Activated effector memory CD4-positive, alpha-beta T cell treated with anti-CD3 and anti-CD28 coated beads, Interleukin-2, amount 50 U/mL, for 16 hours (primary cell): ENCODE data around the gene QSOX2.

ENCODE experiments used
- DNase-seq: peaks from one replicate; pipeline ENCODE4 v3.0.0-alpha.2; 2020

Gene QSOX2

GRCh38 chr9:136264441-136265405 is 19.1 kb upstream of the QSOX2 start:
- DNase-seq: no peak

- DNase-seq: no peak
These were observed 18.4 kb upstream of the QSOX2 start for GRCh38 chr9:136264031-136264430.

DNA sequence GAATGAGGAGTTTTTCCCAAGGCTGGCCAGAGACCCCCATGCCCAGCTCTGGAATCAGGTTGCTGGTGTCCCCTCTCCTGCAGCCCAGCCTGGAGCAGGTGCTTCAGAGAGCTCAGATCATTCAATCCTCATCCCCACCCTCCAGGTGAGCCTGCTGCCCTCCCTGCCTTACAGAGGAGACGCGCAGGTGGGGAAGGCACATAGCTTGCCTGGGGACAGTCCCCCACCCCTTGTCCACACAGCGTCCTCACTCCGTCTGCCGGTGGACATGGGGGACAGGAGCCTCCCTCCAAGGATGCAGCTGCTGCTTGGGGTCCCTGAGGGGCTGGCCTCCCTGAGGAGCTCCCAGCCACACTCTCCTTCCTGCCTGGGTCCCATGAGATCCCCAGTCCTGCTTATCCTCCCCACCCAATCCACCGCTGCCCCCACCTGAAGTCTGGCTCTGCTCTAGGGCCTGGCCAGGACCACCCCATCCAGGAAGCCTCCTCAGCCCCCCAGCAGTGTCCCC is 17.1 kb upstream of the QSOX2 start:
- no peak for DNase-seq

GRCh38 chr9:136261686-136262430 is 16.2 kb upstream of the QSOX2 start:
- DNase-seq: no peak

DNA sequence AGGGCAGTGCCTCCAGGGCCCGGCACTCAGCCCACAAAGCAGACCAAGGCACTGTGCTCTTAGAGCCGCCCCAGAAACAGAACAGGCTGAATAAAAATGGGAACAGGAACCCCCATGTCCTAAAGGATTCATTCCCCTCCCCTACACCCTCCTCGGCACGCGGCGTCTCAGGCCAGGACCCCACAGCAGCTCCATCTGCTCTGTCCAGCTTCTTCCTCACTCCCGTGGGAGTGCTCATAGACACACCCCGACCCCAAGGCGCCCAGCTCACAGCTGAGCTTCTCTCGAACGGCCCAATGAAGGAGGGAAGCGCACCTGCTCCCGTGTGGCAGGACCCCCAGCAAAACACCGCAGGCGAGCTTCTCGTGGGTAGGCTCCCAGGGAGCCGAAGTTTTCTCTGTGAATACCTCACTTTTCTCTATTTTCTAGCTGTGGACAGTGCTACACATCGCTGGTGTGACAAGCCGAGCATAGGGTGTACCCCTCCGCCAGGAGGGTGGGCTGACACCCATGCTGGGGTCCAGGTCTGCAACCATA is 15.4 kb upstream of the QSOX2 start:
- no peak for DNase-seq

DNA sequence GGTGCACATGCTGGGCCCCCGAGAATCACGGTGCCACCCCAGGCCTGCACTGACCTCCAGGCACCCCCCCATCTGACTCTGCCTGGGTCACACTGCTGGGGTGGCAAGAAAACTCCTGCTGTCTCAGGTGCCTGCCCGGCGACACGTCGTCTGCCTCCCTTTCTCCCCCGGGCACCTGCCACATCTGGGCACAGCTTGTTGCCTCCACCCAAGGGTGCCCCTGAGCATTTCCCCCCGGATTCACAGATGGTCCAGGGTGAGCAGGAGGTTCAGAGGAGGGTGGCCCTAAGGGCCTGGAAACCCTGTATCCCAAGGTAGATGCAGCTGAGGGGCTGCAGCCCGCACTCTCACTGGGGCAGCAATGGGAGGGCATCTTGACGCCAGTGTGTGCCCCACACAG is 14.9 kb upstream of the QSOX2 start:
- no peak for DNase-seq

- DNase-seq: no peak
These were observed 14.2 kb upstream of the QSOX2 start for GRCh38 chr9:136259836-136260235.

DNA sequence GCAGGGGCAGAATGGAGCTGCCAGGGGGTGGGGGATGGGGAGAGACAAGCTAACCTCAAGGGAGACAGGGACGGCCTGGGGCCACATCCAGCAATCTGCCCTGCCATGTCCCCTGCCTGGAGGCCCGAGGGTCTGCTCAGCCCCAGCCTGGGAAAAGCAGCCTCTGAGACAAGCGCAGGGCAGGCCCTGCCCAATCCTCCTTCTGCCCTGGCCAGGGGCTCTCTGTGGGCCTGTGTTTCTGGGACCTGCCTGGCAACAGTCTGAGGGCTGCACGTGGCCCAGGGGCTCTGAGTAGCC is 13.9 kb upstream of the QSOX2 start:
- no peak for DNase-seq

DNA sequence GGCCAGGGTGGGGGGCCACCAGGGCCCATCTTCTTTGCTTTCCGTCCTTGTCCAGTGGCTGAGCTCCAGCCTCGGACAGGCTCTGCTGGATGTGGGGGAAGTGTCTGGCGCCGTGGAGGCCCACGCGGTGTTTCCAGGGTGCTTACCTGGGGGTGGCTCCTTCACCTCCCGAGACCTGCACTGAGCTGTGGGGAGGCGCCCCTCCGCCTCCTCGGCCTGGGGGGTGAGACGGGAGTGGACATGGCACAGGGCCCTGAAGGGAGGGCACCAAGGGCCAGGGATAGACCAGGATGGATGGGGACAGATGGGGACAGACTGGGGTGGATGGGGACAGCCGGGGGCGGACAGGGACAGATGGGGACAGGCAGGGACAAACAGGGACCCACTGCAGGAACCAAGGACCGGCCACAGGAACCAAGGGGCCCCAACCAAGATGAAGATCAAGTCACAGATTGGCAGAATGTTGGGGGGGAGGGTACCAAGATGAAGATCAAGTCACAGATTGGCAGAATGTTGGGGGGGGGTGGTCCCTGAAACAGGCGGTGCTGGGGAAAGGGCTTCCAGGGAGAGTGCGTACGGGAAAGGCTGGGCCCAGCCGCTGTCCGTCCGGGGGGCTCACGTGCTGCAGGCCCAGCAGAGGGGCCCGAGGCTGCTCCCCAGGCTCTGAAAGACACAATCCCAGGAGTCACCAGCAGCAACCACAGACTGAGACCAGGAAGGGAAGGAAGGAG is 13.3 kb upstream of the QSOX2 start:
- DNase-seq: no peak

GRCh38 chr9:136258299-136258625 is 12.7 kb upstream of the QSOX2 start:
- DNase-seq: no peak

DNA sequence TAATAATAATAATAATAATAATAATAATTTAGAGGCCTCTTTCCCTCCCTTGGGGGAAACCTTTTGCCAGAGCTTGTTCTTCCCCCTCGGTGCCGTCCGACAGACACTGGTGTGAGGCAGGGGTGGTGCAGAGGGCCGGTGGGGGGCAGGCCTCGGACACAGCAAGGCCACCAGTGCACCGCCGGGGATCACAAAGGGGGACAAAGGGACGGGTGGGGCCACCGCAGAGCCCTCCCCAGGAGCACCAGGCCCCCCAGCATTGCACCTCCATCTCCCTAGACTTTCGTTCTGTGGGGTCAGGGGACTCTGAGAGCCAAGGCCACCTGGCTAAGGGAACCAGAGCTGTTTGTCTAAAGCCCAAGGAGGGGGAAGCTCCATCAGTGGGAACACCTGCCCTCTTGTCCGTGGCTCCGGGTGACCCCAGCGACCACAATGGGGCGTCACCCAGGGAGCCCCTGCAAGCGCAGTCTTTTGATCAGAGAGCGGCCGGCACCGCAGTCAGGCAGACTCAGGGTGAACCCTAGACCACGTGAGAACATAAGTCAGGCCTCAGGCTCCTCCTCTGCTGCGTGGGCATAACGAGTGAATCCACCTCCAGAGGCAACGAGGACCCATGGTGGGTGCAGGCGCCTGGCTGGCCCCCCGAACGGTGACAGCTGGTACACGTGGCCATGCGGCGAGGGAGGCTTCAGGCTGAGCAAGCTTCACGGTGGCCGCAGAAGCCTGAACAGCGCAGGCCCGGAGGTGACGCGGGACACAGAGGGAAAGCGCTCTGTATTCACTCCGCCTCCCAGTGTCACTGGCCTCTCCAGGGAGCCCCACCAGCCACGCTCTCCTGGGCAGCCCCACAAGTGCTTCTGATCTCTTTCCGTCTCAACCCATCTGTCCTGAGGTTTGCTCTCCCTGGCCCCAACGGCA is 12.0 kb upstream of the QSOX2 start:
- no peak for DNase-seq

DNA sequence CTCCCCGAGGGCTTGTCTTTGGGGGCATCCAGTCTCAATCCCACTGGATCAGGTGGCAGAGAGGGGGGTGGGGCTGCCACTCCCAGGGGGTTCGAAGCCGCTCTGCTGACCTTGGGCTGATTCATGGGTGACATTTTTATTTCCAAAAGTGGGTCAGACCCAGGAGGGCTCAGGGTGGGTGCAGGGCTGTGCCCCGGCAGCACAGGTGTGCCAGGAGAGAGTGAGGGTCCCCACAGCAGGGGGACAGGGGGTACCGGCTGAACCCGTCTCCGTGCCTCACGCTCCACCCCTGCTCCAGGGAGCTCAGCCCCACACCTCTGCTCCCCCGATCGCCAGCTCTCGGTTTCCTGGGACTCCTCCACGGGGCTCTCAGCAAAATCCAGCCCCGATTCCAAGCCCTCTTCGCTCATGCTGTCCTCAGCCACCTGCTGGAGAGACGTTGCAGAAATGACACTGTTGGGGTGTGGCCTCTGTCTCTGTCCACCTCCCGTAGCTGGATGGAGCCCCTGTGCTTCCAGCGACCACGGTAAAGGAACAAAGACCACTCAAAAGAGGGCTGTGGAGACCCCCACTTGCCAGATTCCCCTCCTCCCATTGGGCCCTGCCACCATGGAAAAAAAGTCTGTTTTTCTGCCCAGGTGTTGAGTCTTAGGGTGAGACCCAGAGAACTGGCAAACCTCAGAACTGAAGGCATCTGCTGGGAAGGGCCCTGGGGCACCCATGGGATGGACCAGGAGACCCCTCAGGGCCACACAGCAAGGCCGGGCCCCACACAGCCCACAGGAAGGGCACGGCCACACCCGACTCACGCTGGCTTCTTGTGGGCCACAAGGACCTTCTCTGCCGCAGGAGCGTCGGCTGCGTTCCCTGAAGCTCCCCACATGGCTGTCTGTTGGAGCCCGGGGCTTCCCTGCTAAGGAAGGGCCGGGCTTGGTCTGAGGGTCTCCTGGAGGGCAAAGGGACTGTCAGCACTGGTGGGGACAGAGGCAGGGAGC is 10.6 kb upstream of the QSOX2 start:
- DNase-seq: no peak

DNA sequence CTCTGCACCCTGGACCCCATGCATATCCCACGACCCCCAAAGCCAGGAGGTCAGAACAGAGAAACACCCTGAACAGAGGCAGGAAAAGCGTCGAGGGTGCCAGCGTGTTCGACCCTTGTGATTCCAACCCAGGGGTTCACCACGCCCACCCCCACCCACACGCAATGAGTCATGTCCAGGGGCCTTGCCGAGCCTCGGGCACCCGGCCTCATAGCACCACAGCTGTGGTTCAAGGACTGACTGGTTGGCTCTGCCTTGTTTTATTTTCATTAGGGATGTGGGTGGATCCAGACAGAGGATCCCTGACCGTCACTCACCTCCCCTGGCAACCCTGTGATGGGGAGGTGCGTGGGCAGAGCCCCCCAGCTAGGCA is 9.5 kb upstream of the QSOX2 start:
- no peak for DNase-seq

- DNase-seq: no peak
These were observed 9.0 kb upstream of the QSOX2 start for GRCh38 chr9:136254381-136255165.

DNA sequence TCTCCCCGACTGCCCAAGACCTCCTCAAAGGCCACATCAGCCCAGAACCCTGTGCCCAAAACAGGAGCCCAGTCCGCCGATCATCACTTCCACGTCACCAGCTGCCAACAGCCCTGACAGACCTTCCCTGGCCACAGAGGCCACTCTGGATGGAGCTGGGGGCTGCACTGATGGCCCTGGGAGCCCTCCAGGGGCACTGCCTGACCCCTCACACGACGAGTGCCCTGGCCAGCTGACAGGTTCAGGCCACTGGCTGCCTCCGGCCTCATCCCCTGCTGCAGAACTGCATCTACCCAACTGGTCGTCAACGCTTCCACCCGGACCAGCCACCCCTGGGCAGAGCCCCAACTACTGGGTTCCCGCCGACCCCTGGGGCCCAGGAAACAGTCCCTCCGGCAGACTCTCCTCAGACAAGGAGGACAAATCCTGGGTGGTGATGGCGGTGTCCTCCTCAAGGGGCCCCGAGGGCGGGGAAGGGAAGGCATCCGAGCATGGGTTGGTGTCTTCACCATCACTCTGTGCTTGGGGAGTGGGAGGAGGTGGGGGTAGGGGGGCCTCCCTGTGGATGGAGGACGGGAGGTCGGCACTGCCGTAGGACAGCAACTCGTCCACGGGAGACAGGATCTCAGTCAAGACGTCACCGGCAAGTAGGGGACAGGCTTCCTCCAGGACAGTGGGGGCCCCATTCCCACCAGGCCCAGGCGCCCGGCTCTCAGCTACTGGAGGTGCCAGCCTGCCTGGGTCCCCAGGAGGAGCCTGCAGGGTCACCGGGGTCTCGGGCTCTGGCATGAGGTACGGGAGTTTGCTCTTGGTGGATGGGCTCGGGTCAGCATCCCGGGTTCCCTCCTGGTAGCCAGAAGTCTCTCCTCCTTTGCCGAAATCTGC is 7.9 kb upstream of the QSOX2 start:
- no peak for DNase-seq

DNA sequence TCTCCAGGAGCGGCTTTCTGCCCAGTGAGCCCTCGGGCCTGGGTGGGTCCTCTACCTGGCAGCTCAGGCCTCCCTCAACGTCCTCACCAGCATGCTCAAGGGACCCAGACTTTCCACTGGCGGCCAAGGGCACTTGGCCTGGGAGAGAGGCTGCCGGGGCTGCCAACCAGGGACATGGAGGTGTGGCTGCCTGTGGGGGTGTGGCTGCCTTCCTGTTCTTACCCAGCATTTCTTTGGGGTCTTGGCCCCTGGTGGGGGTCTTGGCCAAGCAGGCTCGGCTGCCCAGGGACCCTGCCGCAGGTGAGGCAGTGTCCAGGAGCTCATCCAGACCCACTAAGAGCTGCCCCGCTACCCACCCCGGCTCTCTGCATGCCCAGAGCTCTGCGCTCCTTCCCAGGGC is 7.2 kb upstream of the QSOX2 start:
- DNase-seq: no peak

DNA sequence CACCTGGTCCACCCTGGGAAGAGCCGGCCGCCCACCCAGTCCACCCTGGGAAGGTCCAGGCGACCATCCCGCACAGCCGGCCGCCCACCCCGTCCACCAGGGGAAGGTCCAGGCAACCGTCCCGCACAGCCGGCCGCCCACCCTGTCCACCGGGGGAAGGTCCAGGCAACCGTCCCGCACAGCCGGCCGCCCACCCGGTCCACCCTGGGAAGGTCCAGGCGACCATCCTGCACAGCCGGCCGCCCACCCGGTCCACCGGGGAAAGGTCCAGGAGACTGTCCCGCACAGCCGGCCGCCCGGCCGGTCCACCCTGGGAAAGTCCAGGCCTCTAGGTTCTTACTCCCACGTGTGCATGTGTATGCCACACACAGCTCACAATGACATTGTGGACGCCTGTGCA is 6.7 kb upstream of the QSOX2 start:
- DNase-seq: no peak

DNA sequence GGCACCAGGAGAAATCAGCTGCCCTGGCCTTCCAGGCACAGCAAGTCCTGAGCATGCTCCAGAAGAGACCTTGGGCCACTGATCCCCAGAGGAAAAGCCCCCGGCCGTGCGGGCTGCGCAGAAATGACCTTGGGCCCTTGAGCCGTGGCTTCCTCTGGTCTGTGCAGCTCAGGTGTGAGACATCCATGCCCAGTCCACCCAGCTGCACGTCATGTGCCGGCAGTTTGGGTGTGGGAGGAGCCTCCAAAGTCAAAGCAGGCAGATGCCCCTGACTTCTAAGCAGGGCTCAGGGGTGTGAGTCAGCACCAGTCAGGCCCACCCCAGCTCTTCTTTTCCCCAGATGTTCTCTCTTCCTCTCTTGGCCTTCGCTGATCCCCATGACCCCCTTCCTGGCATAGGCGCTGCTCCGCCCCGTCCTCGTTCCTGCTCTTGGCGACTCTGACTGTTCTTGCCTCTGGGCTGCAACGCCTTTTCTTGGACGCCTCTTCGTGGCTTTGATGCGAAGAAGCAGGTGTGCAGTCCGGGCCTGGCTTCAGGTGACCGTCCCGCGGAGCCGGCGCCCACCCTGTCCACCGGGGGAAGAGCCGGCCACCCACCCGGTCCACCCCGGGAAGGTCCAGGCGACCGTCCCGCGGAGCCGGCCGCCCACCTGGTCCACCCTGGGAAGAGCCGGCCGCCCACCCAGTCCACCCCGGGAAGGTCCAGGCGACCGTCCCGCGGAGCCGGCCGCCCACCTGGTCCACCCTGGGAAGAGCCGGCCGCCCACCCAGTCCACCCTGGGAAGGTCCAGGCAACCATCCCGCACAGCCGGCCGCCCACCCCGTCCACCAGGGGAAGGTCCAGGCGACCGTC is 5.9 kb upstream of the QSOX2 start:
- no peak for DNase-seq
